GM19372 (cell line): ENCODE measurements around the gene DIRAS3.
"Not testable (repeated sequence)": the region's sequence is repeated elsewhere in the genome, so short reads cannot be mapped to it uniquely, and the experiment has no call there.

Experiments
- ATAC-seq: cut with Tn5 transposase; IDR thresholded peaks from one replicate; pipeline ENCODE4 v1.9.1; 2021; ENCODE audit warnings: mild to moderate bottlenecking, low read depth, moderate library complexity; ENCODE audit not compliant: unreplicated experiment

The DIRAS3 gene, protein sequence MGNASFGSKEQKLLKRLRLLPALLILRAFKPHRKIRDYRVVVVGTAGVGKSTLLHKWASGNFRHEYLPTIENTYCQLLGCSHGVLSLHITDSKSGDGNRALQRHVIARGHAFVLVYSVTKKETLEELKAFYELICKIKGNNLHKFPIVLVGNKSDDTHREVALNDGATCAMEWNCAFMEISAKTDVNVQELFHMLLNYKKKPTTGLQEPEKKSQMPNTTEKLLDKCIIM

DNA sequence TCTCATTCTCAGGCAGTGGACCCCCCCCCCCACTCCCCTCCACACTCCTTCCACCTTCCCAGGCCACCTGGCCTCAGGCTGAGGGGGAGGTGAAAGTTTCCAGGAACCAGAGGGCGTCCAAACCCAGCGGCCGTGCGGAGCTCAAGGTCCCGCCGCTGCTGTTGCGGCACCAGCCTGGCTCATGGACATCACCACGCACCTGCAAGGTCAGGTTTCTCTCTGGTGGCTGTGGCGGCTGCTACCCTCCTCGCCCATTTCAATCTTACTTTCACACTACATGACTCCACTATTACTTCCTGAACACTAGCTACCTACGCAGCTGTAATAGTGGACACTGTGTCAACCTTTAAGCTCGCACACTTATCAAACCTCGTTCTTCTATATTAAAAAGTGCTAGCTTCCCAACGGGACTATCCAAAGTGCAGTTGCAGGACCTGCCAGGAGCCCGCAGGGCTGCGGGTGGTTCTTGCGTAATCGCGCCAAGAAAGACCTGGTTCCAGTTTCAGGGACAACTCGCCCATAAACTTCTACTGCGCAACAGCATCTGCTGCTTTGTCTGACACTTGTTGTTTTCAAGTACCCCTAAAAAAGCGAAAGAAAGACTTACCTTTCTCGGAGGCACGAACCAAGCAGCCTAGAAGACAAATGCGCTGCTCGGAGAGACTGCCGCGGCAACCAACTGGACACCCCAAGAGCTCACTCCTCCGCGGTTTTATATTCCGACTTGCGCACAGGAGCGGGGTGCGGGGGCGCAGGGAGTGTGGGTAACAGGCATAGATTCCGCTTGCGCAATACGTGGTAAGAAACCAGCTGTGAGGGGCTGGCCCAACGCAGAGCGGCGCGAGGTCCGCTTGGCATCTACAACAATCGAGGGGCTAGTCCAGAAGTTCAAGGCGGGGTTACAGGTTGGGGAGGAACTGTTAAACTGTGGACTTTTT, at the start of gene DIRAS3:
TSS of gene DIRAS3 (minus strand) at position 687 of the 938 bp plus-strand sequence. CDS start 3,330 bp downstream, outside the sequence.
- ATAC-seq, result no peak

GRCh38 chr1:68093737-68094136, 43.3 kb upstream of the DIRAS3 start:
- no peak for ATAC-seq

- no peak for ATAC-seq
Measured at GRCh38 chr1:68087184-68087583, 36.8 kb upstream of the DIRAS3 start.

DNA sequence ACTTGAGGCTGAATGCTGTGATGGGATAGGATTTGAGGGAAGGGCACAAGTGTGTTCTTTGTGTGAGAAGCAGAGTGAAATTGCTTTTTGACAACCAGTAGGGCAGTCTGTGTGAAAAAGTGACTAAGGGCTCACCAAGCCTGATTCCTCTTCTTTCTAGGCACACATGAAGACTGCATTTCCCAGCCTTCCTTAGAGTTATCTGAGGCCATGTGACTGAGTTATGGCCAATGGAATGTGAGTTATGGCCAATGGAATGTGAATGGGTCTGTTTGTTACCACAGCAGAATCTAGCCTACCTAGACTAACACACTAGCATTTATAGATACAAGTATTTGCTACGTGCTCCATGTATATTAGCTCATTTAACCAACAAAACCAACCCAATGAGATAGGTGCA, 35.3 kb upstream of the DIRAS3 start:
- ATAC-seq, result no peak

DNA sequence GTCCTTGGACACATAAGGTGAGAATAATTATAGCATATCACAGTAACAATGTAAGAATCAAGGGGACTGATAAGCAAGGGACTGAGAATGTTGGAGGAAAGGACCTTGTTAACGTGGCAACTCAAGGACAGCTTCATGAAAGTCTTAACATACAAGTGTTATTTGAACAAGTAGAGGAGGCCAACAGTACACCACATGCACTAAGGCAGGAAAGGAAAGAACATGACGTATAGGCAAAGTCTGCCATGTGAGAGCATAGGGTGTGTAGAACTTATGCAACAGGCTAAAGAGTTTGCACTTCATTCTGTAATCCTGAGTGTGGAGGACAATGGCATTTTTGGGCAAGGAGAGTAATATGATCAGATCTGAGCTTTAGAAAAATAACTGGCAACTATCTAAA, 33.3 kb upstream of the DIRAS3 start:
- no peak for ATAC-seq

DNA sequence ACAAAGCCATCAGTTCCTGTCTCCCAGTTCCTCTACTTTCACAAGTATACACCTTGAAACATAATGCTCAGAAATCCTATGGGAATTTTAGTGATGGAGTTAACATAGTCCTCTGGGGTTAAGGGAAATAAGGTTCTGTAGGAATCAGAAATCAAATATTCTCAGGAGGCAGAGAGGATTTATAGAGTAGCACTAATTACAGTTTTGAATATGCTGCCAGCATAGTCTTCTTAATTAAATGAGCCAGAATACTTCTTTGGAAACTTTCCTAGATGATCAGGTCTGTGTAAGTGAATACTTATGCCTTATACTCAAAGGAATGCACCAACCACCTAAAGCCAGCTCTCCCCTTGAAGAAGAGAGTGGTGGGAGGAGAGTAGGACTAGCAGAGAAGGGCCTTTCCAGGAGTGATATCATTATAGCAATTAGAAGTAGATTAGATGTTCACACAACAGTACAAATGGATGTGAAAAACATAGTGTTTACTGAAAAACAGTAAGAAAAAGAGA, 31.4 kb upstream of the DIRAS3 start:
- ATAC-seq, result no peak

DNA sequence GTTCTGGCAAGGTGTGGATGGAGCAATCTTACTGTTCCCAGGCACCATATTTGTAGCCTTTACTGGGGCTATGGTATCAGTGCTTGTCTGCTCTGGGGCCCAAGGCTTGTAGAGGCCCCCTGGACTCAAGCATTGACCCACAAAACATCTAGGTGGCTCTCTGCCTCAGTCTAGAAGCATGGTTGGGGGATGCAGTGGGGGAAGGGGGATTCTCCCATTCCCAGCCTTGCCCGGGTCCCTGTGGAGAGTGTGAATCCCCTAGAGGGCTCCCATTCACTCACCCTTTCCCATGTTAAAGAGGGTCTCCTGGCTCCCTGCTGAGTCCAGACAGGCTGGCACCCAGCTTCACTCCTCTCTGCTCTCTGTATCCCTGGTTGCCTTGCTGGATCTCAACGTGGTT, 28.2 kb upstream of the DIRAS3 start:
- no peak for ATAC-seq

- no peak for ATAC-seq
Measured at GRCh38 chr1:68074472-68074871, 24.0 kb upstream of the DIRAS3 start.

DNA sequence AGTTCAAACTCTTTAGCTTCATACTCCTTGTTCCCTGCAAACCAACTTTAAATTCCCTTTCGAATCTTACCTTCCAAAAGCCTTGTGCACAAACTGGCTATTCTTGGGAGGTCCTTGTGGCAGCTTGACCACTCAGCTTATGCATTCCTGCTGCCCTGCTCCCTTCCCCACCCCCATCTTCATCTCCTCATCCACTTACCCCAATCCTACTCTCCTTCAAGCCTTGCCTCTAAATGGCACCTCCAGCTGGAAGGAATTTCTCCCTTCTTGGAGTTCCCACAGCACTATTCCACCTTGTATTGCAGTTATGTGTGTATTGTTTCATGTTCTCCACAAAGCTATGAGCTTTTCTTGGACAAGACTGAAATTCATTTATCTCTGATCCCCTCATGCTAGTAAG, 15.3 kb upstream of the DIRAS3 start:
- no peak for ATAC-seq

- not testable (repeated sequence) for ATAC-seq
Measured at GRCh38 chr1:68058053-68058452, 7.6 kb upstream of the DIRAS3 start.

DNA sequence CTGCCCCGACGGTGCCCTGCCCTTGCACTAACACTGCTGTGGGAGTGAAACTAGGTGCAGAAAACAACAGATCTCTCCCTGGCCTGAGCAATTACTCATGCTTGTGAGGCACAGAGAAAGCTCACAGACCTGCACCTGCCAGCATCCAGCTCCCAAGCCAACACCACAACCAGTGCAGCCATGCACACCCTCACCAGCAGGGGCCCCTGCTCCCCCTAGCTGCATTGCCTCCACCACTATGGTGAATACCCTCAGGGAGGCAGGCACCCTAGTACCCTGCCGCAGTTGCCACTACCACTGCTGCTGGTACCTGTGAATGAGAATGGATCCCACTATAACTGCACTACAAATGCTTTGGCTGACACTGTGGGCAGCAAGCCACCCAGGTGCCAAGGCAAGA, 7.1 kb upstream of the DIRAS3 start:
- no peak for ATAC-seq

GRCh38 chr1:68057050-68057449, 6.6 kb upstream of the DIRAS3 start:
- ATAC-seq, result no peak

DNA sequence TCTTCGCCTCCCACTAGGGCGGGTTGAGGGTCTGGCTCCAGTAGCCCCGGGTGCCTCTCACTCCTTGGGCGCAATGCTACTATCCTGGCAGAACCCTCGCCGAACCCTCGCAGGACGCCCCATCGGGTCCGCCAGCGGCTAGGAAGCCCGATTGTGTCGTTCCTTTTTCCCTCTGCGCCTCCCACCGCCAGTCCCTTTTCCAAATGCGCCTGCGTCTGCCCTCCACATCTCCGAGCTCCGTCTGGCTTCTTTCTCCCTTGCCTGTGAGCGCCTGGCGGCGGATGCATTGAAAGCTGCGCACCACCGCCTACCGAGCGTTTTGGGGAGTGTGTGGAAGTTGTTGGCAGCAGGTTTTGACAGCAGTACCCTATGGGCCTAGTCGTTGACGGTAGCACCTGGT, 1.0 kb upstream of the DIRAS3 start:
- ATAC-seq, result no peak

DNA sequence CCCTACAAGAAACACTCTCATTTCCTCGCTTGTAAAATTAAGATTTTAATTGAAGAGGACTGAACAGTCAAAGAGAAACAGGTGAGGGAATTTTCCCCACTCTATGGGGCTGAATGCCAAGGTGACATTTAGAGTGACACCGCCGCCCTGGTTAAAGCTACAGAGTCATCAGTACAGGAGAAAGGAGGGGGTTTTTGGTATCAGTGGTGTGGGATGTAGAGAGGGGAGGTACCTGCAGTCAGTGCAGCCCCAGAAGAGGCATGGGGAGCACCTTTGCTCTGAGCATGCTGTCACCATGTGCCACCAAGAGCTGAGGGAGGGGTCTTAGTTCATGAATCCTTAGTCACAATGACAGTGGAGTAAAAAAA, 2.8 kb downstream of the DIRAS3 start:
- no peak for ATAC-seq

- no peak for ATAC-seq
Measured at GRCh38 chr1:68046885-68047658, 3.4 kb downstream of the DIRAS3 start.

DNA sequence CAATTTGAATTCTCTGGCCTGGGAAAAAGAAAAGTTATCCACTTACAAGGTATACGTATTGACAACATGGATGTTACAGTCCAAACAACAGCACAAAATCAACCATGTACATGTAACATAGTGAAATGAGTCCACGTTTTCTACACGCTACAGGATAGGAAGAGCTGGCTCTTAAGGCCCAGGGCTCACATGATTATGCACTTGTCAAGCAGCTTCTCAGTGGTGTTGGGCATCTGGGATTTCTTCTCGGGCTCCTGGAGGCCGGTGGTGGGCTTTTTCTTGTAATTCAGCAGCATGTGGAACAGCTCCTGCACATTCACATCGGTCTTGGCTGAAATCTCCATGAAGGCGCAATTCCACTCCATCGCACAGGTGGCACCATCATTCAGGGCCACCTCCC, 4.0 kb downstream of the DIRAS3 start:
- no peak for ATAC-seq

DNA sequence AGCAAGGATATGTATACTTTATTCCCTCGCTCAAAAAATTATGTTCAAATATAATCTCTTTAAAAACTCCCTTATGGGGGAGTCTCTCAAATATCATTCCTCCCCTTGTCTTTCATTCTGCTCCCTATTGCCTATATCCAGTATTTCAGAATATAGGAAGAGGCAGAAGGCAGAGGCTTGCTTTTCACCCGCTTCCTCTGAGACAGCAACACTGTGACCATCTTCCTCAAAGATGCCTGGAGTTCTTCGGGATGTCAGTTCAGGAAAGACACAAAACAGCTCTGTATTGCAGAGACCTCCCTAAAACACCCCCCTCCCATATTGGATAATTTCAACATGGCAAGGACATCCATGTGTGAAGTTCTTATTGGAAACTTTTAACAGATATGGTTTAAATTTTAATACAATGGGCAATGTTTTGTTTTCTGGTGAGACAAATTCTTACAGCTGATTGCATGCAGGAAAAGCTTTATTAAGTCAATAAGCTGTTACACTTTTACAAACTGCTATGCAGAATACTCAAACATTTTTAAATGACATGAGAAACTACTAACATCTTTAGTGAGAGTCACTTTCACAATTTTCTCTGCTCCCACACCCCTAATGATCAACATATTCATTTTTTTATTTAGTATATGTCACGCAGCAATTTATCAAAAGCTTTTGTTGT, 4.8 kb downstream of the DIRAS3 start:
- ATAC-seq, result no peak

DNA sequence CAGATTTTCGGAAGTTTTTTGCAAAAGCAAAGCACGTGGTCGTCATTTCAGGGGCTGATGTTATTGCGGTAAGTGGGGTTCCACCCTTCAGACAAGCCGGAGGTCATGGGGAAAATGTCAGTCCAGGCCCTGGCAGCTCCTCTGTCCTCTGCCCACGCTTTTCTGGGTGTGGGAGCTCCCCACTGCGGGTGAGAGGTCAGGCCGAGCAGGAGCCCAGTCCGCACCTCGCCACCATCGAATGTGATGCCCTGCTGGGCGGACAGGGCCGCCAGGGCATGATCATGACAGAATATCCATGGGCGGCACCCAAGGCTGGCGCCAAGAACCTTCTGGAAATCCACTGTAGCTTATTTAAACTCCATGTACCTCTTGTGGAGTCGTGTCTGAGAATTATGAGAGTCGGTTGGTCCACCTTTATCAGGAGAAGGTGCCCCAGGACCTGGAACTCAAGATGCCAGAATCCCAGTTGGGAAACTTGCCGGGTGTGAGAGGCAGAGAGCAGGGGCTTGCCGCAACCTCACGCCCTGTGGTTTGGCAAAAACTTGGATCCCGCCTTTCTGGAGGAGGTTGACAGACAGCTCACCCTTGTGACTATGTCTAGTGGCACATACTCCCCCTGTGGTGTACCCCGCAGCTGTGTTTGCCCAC, 6.9 kb downstream of the DIRAS3 start:
- ATAC-seq, result no peak

GRCh38 chr1:68036946-68037345, 13.5 kb downstream of the DIRAS3 start:
- no peak for ATAC-seq

DNA sequence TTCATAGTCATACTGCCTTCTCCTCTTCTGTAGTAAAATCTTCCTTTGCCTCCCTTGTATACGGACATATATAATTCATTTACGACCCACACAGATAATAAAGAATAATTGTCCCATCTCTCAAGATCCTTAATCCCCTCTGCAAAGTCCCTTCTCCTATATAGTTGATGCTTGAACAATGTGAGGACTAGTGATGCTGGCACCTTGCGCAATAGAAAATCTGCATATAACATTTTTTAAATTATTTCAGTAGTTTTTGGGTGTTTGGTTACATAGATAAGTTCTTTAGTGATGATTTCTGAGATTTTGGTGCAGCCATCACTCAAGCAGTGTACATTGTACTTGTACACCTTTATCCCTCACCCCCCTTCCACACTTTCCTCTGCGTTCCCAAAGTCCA, 21.0 kb downstream of the DIRAS3 start:
- ATAC-seq, result no peak
